Fibroblast of villous mesenchyme (primary cell): ENCODE data around the gene ASAP2. TPM values are rescaled to one million over a fixed set of nuclear protein-coding genes. Genes with fewer than 3 reads are reported as not detected.

ENCODE experiments used
- DNase-seq: peaks from one replicate; pipeline ENCODE4 v3.0.0-alpha.2; 2010; ENCODE audit warnings: low read depth
- H3K4me3 ChIP-seq: 2 replicates; pipeline ENCODE4 v1.5.1; 2011; ENCODE audit warnings: low read depth, mild to moderate bottlenecking, low read length
- total RNA-seq: library from RNA; depleted of rRNA; stranded (reverse); fragments of >200 nt; gene quantifications from 2 replicates; pipeline ENCODE4 v1.2.3, GENCODE V29; 2012
- TF ChIP-seq, protein P1 (sequence below): IDR thresholded peaks from 2 replicates; pipeline ENCODE4 v1.5.1; 2012; ENCODE audit warnings: low read depth, mild to moderate bottlenecking, low read length; ENCODE audit not compliant: insufficient read depth

Gene ASAP2
- total RNA-seq, 1 donor, result 66.5 TPM

DNA sequence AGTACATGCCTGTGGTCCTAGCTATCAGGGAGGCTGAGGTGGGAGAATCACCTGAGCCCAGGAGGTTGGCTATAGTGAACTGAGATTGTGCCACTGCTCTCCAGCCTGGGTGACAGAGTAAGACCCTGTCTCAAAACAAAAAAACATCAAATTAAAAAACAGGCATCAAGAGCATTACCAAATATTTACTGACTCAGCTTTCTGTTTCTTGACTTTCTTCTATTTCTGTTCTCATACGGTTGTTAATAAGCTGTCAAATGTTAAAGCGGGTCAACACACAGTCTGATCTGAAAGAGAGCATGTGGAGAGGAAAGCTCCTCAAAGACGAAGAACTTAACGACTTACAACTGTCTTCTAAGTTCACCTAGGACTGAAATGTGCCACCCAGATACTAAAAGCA is 157.8 kb downstream of the ASAP2 start:
- TF ChIP-seq, protein P1, sequence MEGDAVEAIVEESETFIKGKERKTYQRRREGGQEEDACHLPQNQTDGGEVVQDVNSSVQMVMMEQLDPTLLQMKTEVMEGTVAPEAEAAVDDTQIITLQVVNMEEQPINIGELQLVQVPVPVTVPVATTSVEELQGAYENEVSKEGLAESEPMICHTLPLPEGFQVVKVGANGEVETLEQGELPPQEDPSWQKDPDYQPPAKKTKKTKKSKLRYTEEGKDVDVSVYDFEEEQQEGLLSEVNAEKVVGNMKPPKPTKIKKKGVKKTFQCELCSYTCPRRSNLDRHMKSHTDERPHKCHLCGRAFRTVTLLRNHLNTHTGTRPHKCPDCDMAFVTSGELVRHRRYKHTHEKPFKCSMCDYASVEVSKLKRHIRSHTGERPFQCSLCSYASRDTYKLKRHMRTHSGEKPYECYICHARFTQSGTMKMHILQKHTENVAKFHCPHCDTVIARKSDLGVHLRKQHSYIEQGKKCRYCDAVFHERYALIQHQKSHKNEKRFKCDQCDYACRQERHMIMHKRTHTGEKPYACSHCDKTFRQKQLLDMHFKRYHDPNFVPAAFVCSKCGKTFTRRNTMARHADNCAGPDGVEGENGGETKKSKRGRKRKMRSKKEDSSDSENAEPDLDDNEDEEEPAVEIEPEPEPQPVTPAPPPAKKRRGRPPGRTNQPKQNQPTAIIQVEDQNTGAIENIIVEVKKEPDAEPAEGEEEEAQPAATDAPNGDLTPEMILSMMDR, result no peak
- peak; percentile 55 for DNase-seq
- no peak overlapping the region for H3K4me3 ChIP-seq

DNA sequence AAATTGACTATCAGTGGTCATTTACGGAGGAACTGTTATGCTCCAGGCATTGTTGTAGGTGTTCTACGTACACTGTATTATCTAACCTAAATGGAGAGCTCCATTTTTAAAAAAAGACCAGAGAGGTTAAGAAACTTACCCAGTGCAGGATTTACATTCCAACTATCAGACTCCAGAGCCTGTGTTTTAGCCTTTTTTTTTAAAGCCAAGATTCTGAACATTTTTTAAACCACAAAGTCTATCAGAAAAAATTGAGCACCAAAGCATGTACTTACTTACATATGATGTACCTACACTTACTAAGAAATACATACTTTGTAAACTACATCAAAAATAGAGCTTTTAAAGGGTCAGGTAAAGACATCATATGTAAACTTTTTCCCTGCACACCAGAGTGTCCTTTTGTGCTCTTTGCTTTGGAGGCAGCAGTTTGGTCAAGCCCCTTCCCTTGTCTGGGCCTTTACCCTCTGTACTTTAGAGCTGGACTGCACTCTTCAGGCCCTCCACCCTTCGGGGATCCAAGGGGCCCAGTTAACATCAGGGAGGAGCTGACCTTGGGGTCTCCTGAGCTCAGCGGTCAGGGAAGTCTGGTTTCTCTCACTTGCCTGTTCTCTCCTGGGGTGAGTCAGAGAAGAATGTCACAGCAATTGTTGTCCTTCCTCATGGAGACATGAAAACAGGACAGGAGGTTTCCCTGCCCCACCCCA is 158.3 kb downstream of the ASAP2 start:
- no peak overlapping the region for H3K4me3 ChIP-seq
- peak; percentile 87 for DNase-seq
- TF ChIP-seq, protein P1, result no peak

DNA sequence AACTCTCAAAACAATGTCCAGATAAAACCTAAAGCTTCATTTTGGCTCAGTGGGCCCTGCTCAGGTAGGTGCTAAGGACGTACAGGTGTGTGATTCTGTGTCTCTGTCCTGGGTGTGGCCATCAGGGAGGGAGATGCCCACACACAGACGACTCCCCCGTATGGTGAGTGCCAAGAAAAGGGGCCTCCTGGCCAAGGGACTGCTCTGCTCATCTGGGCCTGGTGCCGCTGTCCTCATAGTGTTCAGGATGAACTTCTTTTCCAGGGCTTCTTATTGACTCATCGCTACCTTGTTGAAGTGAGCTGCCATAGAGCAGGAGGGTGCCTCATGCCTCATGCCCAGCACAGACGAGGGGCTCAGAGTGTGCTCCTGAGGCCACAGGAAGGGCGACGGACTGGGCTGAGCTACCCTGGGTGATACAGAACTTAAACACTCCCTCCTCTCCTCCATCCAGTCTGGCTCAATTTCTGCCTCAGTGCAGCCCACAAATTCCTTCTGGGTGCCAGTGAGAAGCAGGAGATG is 158.9 kb downstream of the ASAP2 start:
- no peak for DNase-seq
- TF ChIP-seq, protein P1, result no peak
- H3K4me3 ChIP-seq, result no peak overlapping the region

DNA sequence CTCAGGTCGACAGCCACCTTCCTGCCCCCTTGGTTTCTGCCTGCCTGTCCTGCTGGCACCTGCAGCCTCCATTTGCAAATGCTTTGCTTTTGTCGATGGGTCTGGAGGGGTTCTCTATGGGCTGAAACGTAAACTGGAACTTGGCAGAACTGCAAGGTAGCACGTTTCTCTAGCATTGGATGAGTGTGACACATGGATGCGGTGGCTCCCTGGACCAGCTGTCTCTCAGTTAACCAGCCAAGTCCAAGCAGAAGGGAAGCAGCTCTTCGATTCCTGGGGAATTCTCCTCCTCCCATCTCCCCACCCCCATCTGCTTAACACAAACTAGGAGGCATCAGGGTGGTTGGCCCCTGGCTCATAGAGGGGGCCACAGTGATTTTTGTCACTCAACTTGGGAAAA is 159.4 kb downstream of the ASAP2 start:
- TF ChIP-seq, protein P1, result no peak
- H3K4me3 ChIP-seq, result no peak overlapping the region
- no peak for DNase-seq

DNA sequence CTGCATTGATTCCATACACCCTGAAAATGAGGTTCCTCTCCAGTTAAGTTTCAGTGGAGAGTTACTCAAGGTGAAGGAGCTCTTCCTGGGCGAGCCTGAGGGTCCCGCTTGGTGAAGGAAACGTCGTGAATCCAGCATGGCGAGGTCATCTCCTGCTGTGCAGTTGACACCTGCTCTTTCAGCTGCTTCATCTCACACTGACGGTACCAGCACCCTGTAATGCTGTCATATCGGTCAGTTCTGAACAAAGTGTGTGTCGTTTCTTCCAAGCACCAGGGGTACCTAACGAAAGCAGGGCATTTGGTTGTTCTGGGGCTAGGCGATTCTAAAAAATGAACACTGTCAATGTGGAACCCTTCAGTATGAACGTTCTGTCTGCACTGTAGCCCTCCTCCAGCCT is 164.1 kb downstream of the ASAP2 start:
- no peak overlapping the region for H3K4me3 ChIP-seq
- DNase-seq, result no peak
- TF ChIP-seq, protein P1, result no peak

DNA sequence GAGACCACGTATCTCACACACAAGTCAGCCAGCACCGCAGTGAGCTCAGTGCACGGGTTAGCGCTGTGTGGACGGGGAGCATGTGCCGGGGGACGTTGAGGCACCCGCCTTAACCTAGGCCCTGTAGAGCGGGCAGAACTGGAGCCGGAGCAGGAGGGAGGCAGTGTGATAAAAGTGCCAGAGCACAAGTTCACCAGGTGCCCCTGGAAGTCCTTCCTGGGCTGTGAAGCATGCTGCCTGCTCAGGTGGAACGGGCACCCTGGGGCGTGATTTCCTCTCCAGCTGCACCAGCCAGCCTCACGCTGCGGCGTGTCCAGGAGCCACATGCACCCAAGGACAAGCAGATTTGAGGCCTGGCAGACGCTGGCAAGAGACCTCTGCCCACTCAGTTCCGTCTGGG is 166.4 kb downstream of the ASAP2 start:
- TF ChIP-seq, protein P1, result no peak
- no peak overlapping the region for H3K4me3 ChIP-seq
- DNase-seq, result no peak

DNA sequence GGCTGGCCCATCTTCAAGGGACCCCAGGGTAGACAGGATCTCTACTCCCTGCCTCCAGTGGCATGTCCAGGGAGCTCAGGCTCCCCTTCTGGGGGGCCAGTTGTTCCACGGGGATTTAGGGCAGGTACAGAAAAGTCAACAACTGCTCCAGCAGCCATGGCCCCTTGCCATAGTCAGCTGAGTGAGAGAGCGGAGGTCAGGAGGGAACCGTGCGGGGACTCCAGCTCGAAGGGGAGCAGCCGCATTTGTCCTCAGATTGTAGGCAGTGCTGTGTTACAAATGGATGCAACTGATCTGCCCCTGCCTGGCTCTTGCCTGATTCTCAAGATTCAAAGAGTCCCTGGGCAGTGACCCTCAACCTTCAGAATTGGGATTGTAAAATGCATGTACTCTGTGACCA is 166.9 kb downstream of the ASAP2 start:
- no peak for DNase-seq
- TF ChIP-seq, protein P1, result no peak
- no peak overlapping the region for H3K4me3 ChIP-seq
